Measurements from ENCODE around the gene ADAMTSL1.
A peak's percentile ranks its signal among the peaks of the same experiment; 100 is the strongest.

The ADAMTSL1 gene

GRCh38 chr9:18745710-18746109 lies 271.8 kb downstream of the ADAMTSL1 start:
- no peak for DNase-seq

DNA sequence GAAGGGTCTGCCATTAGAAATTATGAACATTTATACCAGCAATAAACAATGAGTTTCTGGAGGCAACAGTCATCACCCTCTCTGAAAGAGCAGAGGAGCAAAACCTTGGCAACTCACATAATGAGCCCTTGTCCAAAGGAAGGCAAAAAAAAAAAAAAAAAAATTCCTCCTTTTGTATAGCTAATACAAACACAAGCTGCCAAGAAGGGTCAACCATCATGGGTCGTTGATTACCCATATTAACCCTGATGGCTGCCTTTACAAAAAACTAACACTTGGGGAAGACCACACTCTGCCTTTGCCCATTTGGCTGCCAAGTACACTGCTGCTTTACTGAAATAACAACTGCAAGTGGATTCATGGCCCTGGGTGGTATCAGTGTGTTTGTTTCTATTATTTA lies 272.7 kb downstream of the ADAMTSL1 start:
- DNase-seq = peak; percentile 76

- no peak for DNase-seq
Observed at GRCh38 chr9:18747595-18747994, 273.6 kb downstream of the ADAMTSL1 start.

DNA sequence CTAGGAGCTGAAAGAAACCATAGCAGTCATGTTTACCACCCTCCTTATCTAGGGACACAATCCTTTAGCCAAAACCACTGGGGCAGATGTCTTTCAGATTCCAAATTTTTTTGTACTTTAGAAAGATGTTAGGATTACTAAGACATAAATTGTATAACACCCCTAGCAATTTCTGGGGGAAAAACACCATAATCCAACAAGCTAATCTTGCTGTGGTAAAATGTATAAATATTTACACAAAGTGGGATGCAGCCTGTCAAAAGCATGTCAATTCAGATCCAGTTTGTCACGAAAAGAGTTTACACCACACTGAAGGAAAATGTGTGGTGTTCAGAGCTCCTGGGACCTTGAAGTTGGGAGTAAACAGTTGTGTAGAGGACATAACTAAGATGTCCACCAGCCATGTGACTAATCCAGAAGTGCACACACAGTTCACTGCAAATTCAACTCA lies 274.3 kb downstream of the ADAMTSL1 start:
- no peak for DNase-seq

- no peak for DNase-seq
Observed at GRCh38 chr9:18749711-18750110, 275.8 kb downstream of the ADAMTSL1 start.

GRCh38 chr9:18753904-18754303 lies 280.0 kb downstream of the ADAMTSL1 start:
- no peak for DNase-seq

GRCh38 chr9:18754537-18754936 lies 280.6 kb downstream of the ADAMTSL1 start:
- DNase-seq = no peak

GRCh38 chr9:18755263-18755662 lies 281.3 kb downstream of the ADAMTSL1 start:
- DNase-seq = no peak

DNA sequence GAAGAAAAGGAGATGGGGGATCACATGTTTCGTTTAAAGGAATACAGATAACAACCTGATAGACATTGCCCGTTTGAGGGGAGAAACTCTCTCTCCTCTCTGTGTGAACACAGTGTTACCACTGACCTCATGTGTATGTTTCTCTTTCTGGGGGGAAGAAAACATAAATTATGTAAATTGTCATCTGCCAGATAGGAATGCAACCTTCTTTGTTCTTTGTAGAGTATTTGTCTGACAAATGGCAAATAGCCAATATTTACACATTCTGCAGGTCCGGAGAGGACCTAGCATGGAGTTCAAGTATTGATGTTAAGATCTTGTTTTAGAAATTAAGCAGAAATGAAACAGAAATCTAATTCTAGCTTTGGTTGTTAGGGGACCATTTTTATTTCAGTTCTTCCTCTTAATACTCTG lies 282.8 kb downstream of the ADAMTSL1 start:
- DNase-seq = peak; percentile 43

DNA sequence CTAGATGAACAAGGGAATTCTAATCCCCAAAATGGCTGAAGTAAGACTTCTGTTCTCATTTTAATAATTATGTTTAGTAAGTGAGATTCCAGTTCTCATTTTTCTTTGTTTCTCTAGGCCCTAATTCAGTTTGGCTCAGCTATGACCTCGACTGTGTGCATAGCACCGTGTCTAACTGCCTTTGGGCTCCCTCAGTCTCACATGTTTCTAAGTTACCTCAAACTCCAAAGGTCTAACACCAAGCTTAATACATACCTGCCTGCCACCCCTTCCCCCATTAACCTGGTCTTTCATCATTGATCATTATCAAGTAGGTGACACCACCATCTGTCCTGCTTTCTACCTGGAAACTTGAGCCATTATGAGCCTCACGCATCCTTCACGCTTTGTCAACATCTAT lies 285.9 kb downstream of the ADAMTSL1 start:
- DNase-seq = peak; percentile 16

GRCh38 chr9:18761742-18762300 lies 287.9 kb downstream of the ADAMTSL1 start:
- DNase-seq = peak; percentile 7

DNA sequence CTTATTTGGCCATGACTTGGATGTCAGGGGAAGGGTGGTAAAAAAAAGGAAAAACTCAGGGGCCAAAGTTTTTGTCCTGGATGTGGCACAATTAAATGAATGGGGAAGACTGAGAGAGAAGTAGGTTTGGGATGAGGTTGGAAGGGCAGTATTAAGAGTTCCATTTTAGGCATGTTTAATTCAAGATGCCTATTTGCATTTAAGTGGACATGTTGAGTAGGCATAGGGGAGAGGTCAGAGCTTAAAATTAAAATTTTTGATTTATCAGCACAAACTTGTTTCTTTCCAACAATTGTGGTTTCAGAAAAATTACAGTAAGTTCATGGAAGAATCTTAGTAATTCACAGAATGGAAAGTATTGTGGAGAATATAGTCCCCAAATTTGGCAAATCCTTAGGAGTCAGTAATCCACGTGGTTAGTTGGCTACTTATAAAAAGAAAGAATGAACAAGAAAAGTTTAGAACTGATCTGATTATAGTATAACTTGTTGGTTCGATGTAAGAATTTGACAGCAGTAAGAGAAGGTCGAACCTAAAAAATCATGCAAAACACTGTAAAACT lies 293.1 kb downstream of the ADAMTSL1 start:
- no peak for DNase-seq

- no peak for DNase-seq
Observed at GRCh38 chr9:18768951-18769622, 295.1 kb downstream of the ADAMTSL1 start.

DNA sequence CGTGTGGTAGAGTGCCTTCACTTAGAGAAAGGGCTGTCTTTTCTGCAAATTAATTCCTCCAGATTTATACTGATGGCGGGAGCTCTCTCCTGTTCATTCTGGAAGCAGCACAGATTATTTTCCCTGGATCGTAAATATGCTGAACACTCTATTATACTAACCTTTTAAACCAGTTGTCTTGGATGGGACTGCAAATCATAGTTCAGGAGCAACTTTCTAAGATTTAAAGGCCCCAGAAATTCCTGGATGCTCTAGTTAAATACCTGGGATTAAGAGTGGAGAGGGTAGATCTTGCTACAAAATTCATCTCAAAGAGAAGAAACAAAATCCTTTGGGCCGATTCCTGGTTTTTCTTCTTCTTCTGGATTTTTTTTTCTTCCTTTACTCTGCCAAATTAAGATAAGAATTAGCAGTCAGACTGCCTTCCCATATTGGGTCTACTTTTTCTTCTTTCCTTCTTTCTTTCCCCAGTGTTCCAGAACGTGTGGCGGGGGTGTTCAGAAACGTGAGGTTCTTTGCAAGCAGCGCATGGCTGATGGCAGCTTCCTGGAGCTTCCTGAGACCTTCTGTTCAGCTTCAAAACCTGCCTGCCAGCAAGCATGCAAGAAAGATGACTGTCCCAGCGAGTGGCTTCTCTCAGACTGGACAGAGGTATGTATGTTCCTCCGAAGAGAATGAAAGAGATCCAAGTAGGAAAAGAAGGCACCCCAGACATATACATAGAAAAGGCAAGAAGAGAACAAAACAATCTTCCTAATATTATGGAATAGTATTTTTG lies 296.4 kb downstream of the ADAMTSL1 start:
- no peak for DNase-seq

- no peak for DNase-seq
Observed at GRCh38 chr9:18771011-18771410, 297.1 kb downstream of the ADAMTSL1 start.

GRCh38 chr9:18771763-18772162 lies 297.8 kb downstream of the ADAMTSL1 start:
- DNase-seq = no peak

DNA sequence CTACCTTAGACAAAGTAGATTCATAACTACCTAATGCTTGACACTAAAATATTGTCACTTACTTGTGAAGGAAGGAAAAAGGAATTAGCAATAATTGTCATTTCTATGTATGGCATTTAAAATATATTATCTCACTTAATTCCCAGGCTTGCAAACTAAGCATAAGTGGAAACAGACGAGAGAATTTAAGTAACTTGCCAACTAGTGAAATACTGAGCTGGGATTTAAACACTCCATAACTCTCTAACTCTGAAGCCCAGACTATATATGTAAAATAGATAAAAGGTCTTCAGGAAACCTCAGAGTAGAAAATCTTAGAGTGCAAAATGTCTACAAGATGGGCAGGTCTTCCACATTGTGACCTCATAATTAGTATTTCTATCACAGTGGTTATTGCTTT lies 301.3 kb downstream of the ADAMTSL1 start:
- DNase-seq = no peak

- DNase-seq = no peak
Observed at GRCh38 chr9:18775930-18776329, 302.0 kb downstream of the ADAMTSL1 start.

DNA sequence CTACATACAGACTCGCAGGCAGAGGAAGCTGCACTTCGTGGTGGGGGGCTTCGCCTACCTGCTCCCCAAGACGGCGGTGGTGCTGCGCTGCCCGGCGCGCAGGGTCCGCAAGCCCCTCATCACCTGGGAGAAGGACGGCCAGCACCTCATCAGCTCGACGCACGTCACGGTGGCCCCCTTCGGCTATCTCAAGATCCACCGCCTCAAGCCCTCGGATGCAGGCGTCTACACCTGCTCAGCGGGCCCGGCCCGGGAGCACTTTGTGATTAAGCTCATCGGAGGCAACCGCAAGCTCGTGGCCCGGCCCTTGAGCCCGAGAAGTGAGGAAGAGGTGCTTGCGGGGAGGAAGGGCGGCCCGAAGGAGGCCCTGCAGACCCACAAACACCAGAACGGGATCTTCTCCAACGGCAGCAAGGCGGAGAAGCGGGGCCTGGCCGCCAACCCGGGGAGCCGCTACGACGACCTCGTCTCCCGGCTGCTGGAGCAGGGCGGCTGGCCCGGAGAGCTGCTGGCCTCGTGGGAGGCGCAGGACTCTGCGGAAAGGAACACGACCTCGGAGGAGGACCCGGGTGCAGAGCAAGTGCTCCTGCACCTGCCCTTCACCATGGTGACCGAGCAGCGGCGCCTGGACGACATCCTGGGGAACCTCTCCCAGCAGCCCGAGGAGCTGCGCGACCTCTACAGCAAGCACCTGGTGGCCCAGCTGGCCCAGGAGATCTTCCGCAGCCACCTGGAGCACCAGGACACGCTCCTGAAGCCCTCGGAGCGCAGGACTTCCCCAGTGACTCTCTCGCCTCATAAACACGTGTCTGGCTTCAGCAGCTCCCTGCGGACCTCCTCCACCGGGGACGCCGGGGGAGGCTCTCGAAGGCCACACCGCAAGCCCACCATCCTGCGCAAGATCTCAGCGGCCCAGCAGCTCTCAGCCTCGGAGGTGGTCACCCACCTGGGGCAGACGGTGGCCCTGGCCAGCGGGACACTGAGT lies 303.2 kb downstream of the ADAMTSL1 start:
- DNase-seq = no peak

GRCh38 chr9:18778147-18778546 lies 304.2 kb downstream of the ADAMTSL1 start:
- DNase-seq = no peak

DNA sequence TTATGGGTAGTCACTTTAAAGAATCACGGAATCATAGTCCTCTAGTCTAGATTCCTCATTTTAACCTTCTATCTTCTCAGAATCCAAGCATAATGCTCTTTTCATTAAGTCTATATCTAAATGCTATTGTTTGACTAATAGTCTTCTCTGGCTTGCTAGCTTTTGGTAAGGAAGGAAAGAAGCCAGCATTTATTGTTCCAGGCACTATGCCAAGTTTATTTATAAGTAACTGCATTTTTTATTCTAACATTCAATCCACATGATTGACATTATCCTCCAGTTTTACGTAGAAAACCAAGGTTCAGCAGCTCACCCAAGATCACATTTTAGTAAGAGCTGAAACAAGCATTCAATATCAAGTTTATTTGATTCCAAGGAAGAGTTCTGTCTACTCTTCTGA lies 304.9 kb downstream of the ADAMTSL1 start:
- DNase-seq = no peak

DNA sequence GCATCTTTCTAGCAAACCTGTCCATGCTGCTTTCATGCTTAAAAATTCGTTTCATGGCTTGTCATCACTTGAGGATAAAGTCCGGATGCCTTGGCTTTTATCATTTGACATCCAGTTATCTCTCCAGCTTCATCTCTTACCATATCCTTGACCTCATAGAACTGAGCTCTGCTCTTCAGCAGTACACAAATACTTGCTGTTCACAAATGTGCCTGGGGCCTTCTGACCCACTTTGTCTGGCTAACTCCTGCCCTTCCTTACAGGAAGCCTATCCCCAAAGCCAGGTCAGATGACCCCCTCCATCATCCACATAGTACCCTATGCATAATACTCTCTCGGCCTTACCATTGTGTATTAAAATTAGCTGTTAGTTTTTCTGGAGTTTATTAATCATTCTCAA lies 310.0 kb downstream of the ADAMTSL1 start:
- no peak for DNase-seq

- DNase-seq = no peak
Observed at GRCh38 chr9:18785604-18786003, 311.7 kb downstream of the ADAMTSL1 start.

Measured in NCI-H146 (cell line).